Measurements from ENCODE around the gene SPRYD4. TPM values are rescaled to one million over a fixed set of nuclear protein-coding genes. Genes with fewer than 3 reads are reported as not detected.

SPRYD4 gene
- total RNA-seq, 2 experiments from 2014 or later = 3.2 to 3.3 TPM

GRCh38 chr12:56449622-56449984, 18.8 kb upstream of the SPRYD4 start:
- Mint-ChIP-seq H3K27ac (peak overlapping the region; percentile 93), H3K4me3 (peak overlapping the region; percentile 88), H3K4me1 (ENCODE audit: low read depth) (peaks cover 20% of the 10 kb centered on the region), H3K9me3 (peaks cover 2% of the 10 kb centered on the region), H3K27me3 (no peaks in the 10 kb centered on the region), H3K36me3 (ENCODE audit: low read depth) (peaks cover 15% of the 10 kb centered on the region)
- ChIA-PET CTCF (interaction anchor here (0.8 to 3.9 kb wide), 9 partner anchors 9 to 330 kb away, joined by 3 to 35 read pairs (median 4); partner anchors contain the start of genes ANKRD52 and STAT2), POLR2A (interaction anchor here (0.8 to 2.5 kb wide), 15 partner anchors 11 to 191 kb away, joined by 3 to 14 read pairs (median 4); partner anchors contain the start of genes ANKRD52, IL23A, PAN2 and RBMS2)
- ATAC-seq = no peak
- DNase-seq = no peak
- TF ChIP-seq CTCF (IDR thresholded peaks at IDR 0.05) = no peak
- intact Hi-C loops (cut with micrococcal nuclease) = no loop called here

- no peak overlapping the region for H3K27ac Mint-ChIP-seq
- POLR2A ChIA-PET = interaction anchor here (0.8 to 2.5 kb wide), 9 partner anchors 11 to 192 kb away, joined by 3 to 12 read pairs (median 4); partner anchors contain the start of genes ANKRD52, CNPY2, IL23A and SPRYD4
- no peak for TF ChIP-seq CTCF (IDR thresholded peaks at IDR 0.05)
- peaks cover 17% of the 10 kb centered on the region for H3K4me1 Mint-ChIP-seq (ENCODE audit: low read depth)
- CTCF ChIA-PET = interaction anchor here (2.0 to 3.9 kb wide), 3 partner anchors 14 to 91 kb away, joined by 6 to 35 read pairs (median 8); partner anchors contain the start of gene STAT2
- ATAC-seq (no peak), DNase-seq (no peak)
- peak overlapping the region; percentile 88 for H3K4me3 Mint-ChIP-seq
- H3K9me3 Mint-ChIP-seq = no peaks in the 10 kb centered on the region
- intact Hi-C loops (cut with micrococcal nuclease) = no loop called here
- no peaks in the 10 kb centered on the region for H3K27me3 Mint-ChIP-seq
- peaks cover 12% of the 10 kb centered on the region for H3K36me3 Mint-ChIP-seq (ENCODE audit: low read depth)
Measured at GRCh38 chr12:56450241-56450640, 18.1 kb upstream of the SPRYD4 start.

- ChIA-PET POLR2A (interaction anchor here (1.1 kb wide), 1 partner anchor 10 kb away, joined by 3 read pairs; no protein-coding TSS in a partner anchor), CTCF (interaction anchor here (1.5 kb wide), 1 partner anchor 13 kb away, joined by 5 read pairs; no protein-coding TSS in a partner anchor)
- no peak for DNase-seq
- peaks cover 10% of the 10 kb centered on the region for H3K36me3 Mint-ChIP-seq (ENCODE audit: low read depth)
- no peak overlapping the region for H3K27ac Mint-ChIP-seq
- H3K4me1 Mint-ChIP-seq (ENCODE audit: low read depth) = peaks cover 17% of the 10 kb centered on the region
- TF ChIP-seq CTCF (IDR thresholded peaks at IDR 0.05) = no peak
- H3K27me3 Mint-ChIP-seq = no peaks in the 10 kb centered on the region
- no peaks in the 10 kb centered on the region for H3K9me3 Mint-ChIP-seq
- no peak overlapping the region for H3K4me3 Mint-ChIP-seq
- no peak for ATAC-seq
- intact Hi-C loops (cut with micrococcal nuclease) = no loop called here
Measured at GRCh38 chr12:56451147-56451546, 17.2 kb upstream of the SPRYD4 start.

- H3K9me3 Mint-ChIP-seq = no peaks in the 10 kb centered on the region
- no peaks in the 10 kb centered on the region for H3K36me3 Mint-ChIP-seq (ENCODE audit: low read depth)
- POLR2A ChIA-PET = interaction anchor here (0.6 kb wide), 1 partner anchor 826 kb away, joined by 3 read pairs; no protein-coding TSS in a partner anchor
- DNase-seq = no peak
- no peak within 1 kb of the TSS for H3K27ac Mint-ChIP-seq
- intact Hi-C loops (cut with micrococcal nuclease) = no loop called here
- H3K4me3 Mint-ChIP-seq = no peak within 1 kb of the TSS
- H3K27me3 Mint-ChIP-seq = no peaks in the 10 kb centered on the region
- no peak for ATAC-seq
- TF ChIP-seq CTCF (IDR thresholded peaks at IDR 0.05) = no peak
- H3K4me1 Mint-ChIP-seq (ENCODE audit: low read depth) = peaks cover 5% of the 10 kb centered on the region
- CTCF ChIA-PET = interaction anchor here (2.3 kb wide), 1 partner anchor 9 kb away, joined by 14 read pairs; no protein-coding TSS in a partner anchor
Measured at GRCh38 chr12:56454557-56454956, 13.8 kb upstream of the SPRYD4 start, which contains the start of gene MIP. Gene MIP, minus strand, starts transcription at chr12:56454657. Its CDS starts 44 bp downstream, at chr12:56454613.

GRCh38 chr12:56457817-56458216, 10.6 kb upstream of the SPRYD4 start:
- H3K36me3 Mint-ChIP-seq (ENCODE audit: low read depth) = no peaks in the 10 kb centered on the region
- H3K4me3 Mint-ChIP-seq = no peak overlapping the region
- no peak for TF ChIP-seq CTCF (IDR thresholded peaks at IDR 0.05)
- ATAC-seq (no peak), DNase-seq (no peak)
- intact Hi-C loops (cut with micrococcal nuclease) = no loop called here
- H3K4me1 Mint-ChIP-seq (ENCODE audit: low read depth) = no peaks in the 10 kb centered on the region
- CTCF ChIA-PET = interaction anchor here (1.0 to 1.3 kb wide), 2 partner anchors 8 to 252 kb away, joined by 3 read pairs; partner anchors contain the start of gene TIMELESS
- H3K27ac Mint-ChIP-seq = no peak overlapping the region
- POLR2A ChIA-PET = interaction anchor here (1.4 kb wide), 1 partner anchor 10 kb away, joined by 4 read pairs; no protein-coding TSS in a partner anchor
- H3K9me3 Mint-ChIP-seq = no peaks in the 10 kb centered on the region
- H3K27me3 Mint-ChIP-seq = no peaks in the 10 kb centered on the region

Measured in activated CD8-positive, alpha-beta T cell treated with anti-CD3 and anti-CD28 coated beads for 36 hours (primary cell).